Neural cell (in vitro differentiated cells): ENCODE data around the gene ANKRD65.

ENCODE experiments used
- CTCF ChIP-seq: fragments of 450-650 bp; IDR thresholded peaks from 2 replicates; pipeline ENCODE4 v1.5.1; 2014; ENCODE audit warnings: antibody characterized with exemption, mild to moderate bottlenecking, moderate library complexity; ENCODE audit not compliant: poor library complexity, severe bottlenecking
- EZH2 ChIP-seq: fragments of 200-600, 300-800 bp; shearing (Covaris generic), sonication (generic); IDR thresholded peaks from 2 replicates; pipeline ENCODE4 v1.6.1; 2014; ENCODE audit warnings: antibody characterized with exemption, low read length, borderline replicate concordance, mild to moderate bottlenecking; ENCODE audit not compliant: insufficient read depth, poor library complexity, severe bottlenecking
- RAD21 ChIP-seq: fragments of 450-650 bp; conservative IDR thresholded peaks from 2 replicates; pipeline ENCODE4 v1.6.1; 2014; ENCODE audit warnings: antibody characterized with exemption, mild to moderate bottlenecking, moderate library complexity
- TAF1 ChIP-seq: IDR thresholded peaks from 2 replicates; pipeline ENCODE4 v1.6.1; 2012; ENCODE audit warnings: low read depth

- no peak for TF ChIP-seq EZH2
- no peak for TF ChIP-seq CTCF
- no peak for TF ChIP-seq RAD21
- TF ChIP-seq TAF1 = no peak
These were observed 33.7 kb downstream of the ANKRD65 start for GRCh38 chr1:1387098-1388077.
